HG02840 (cell line): ENCODE results near the gene TBXAS1.

Source experiments
- ATAC-seq: cut with Tn5 transposase; IDR thresholded peaks from one replicate; pipeline ENCODE4 v1.9.1; 2021; ENCODE audit warnings: mild to moderate bottlenecking, moderate library complexity, moderate number of reproducible peaks; ENCODE audit not compliant: unreplicated experiment, low FRiP score

TBXAS1 gene

GRCh38 chr7:139829025-139829774, at the start of gene TBXAS1:
TBXAS1 (plus strand) TSS chr7:139829264; CDS start chr7:139829391, 127 bp downstream.
- no peak for ATAC-seq

- ATAC-seq, result no peak
These were observed 46.1 kb upstream of the TBXAS1 start for GRCh38 chr7:139782932-139783331.

GRCh38 chr7:139783647-139784385, 45.2 kb upstream of the TBXAS1 start:
- no peak for ATAC-seq

GRCh38 chr7:139784648-139785047, 44.4 kb upstream of the TBXAS1 start:
- no peak for ATAC-seq

GRCh38 chr7:139791316-139791715, 37.7 kb upstream of the TBXAS1 start:
- no peak for ATAC-seq

- ATAC-seq, result no peak
These were observed 31.5 kb upstream of the TBXAS1 start for GRCh38 chr7:139797607-139798006.

- ATAC-seq, result no peak
These were observed 30.8 kb upstream of the TBXAS1 start for GRCh38 chr7:139798221-139798620.

GRCh38 chr7:139798892-139799291, 30.2 kb upstream of the TBXAS1 start:
- ATAC-seq, result no peak

- ATAC-seq, result no peak
These were observed 29.5 kb upstream of the TBXAS1 start for GRCh38 chr7:139799586-139799985.

GRCh38 chr7:139804571-139804970, 24.5 kb upstream of the TBXAS1 start:
- ATAC-seq, result no peak

- ATAC-seq, result no peak
These were observed 22.1 kb upstream of the TBXAS1 start for GRCh38 chr7:139807009-139807408.

- no peak for ATAC-seq
These were observed 20.6 kb upstream of the TBXAS1 start for GRCh38 chr7:139808427-139808826.

- ATAC-seq, result no peak
These were observed 20.1 kb upstream of the TBXAS1 start for GRCh38 chr7:139808846-139809442.

- no peak for ATAC-seq
These were observed 18.0 kb upstream of the TBXAS1 start for GRCh38 chr7:139811066-139811465.

GRCh38 chr7:139813151-139813550, 15.9 kb upstream of the TBXAS1 start:
- ATAC-seq, result no peak

GRCh38 chr7:139813689-139814088, 15.4 kb upstream of the TBXAS1 start:
- no peak for ATAC-seq

GRCh38 chr7:139817249-139817648, 11.8 kb upstream of the TBXAS1 start:
- no peak for ATAC-seq

- ATAC-seq, result no peak
These were observed 9.0 kb upstream of the TBXAS1 start for GRCh38 chr7:139820089-139820488.

- ATAC-seq, result no peak
These were observed 7.5 kb upstream of the TBXAS1 start for GRCh38 chr7:139821349-139822105.

- no peak for ATAC-seq
These were observed 6.2 kb upstream of the TBXAS1 start for GRCh38 chr7:139822855-139823254.
